OCI-LY7 (cell line): Measurements from ENCODE around the gene KCND3. TPM values are rescaled to one million over a fixed set of nuclear protein-coding genes. Genes with fewer than 3 reads are reported as not detected.

ENCODE experiments used
- BruUV-seq: library from RNA; stranded (reverse); fragments of 400-500 nt; replicated peaks from 2 replicates; lab custom pipeline; 2021; lab: Mats Ljungman, UMichigan
- CTCF ChIA-PET: fragments of 300-600 bp; sonication (Branson Sonifier 250); formaldehyde crosslinking; loops from one replicate; lab custom pipeline; 2022; ENCODE audit warnings: antibody characterized with exemption; ENCODE audit not compliant: unreplicated experiment; lab: Charles Lee
- POLR2A ChIA-PET: fragments of 300-600 bp; sonication (Branson Sonifier 250); formaldehyde crosslinking; loops from one replicate; lab custom pipeline; 2022; ENCODE audit warnings: antibody characterized with exemption; lab: Charles Lee
- DNase-seq: peaks from one replicate; pipeline ENCODE4 v3.0.0-alpha.2; 2015; ENCODE audit warnings: low spot score
- H2AFZ ChIP-seq: fragments of 200-600 bp; sonication (generic), shearing (Covaris generic); 2 replicates; pipeline ENCODE4 v1.6.1; 2014; ENCODE audit warnings: mild to moderate bottlenecking, antibody characterized with exemption, low read length, moderate library complexity
- H3K27ac ChIP-seq: fragments of 200-600 bp; sonication (generic); 2 replicates; pipeline ENCODE4 v1.5.1; 2014; ENCODE audit warnings: mixed run types, low read depth, mild to moderate bottlenecking, moderate library complexity, low read length, inconsistent platforms; ENCODE audit not compliant: poor library complexity, severe bottlenecking
- H3K36me3 ChIP-seq: fragments of 200-600 bp; sonication (generic); 2 replicates; pipeline ENCODE4 v1.6.1; 2014; ENCODE audit warnings: mild to moderate bottlenecking, antibody characterized with exemption, low read length, moderate library complexity, mixed read lengths; ENCODE audit not compliant: insufficient read depth
- H3K4me1 ChIP-seq: fragments of 200-600 bp; sonication (generic); 2 replicates; pipeline ENCODE4 v1.5.1; 2014; ENCODE audit warnings: mild to moderate bottlenecking, low read length; ENCODE audit not compliant: insufficient read depth, poor library complexity, severe bottlenecking
- H3K4me2 ChIP-seq: fragments of 200-600 bp; sonication (generic); 2 replicates; pipeline ENCODE4 v1.6.1; 2014; ENCODE audit warnings: mild to moderate bottlenecking, low read length
- H3K4me3 ChIP-seq: fragments of 200-600 bp; sonication (generic); 2 replicates; pipeline ENCODE4 v1.5.1; 2014; ENCODE audit warnings: mild to moderate bottlenecking, low read depth, low read length; ENCODE audit not compliant: poor library complexity, severe bottlenecking
- H3K79me2 ChIP-seq: fragments of 200-600 bp; sonication (generic); 2 replicates; pipeline ENCODE4 v1.6.1; 2016; ENCODE audit warnings: low read depth, mild to moderate bottlenecking, low read length, moderate library complexity, mixed read lengths; ENCODE audit not compliant: insufficient read depth
- H3K9me2 ChIP-seq: fragments of 200-600 bp; sonication (generic); 2 replicates; pipeline ENCODE4 v1.6.1; 2016; ENCODE audit warnings: mild to moderate bottlenecking, low read length, mixed read lengths; ENCODE audit not compliant: insufficient read depth
- H3K9me3 ChIP-seq: fragments of 200-600 bp; sonication (generic); 2 replicates; pipeline ENCODE4 v1.6.1; 2014; ENCODE audit warnings: mild to moderate bottlenecking, mixed run types, low read length, mixed read lengths
- H4K20me1 ChIP-seq: fragments of 200-600 bp; sonication (generic); 2 replicates; pipeline ENCODE4 v1.6.1; 2014; ENCODE audit warnings: mild to moderate bottlenecking, antibody characterized with exemption, low read length, moderate library complexity, mixed read lengths; ENCODE audit not compliant: insufficient read depth
- CTCF ChIP-seq: fragments of 200-600 bp; sonication (generic); conservative IDR thresholded peaks from 2 replicates; pipeline ENCODE4 v1.5.1; 2014; ENCODE audit warnings: mild to moderate bottlenecking, antibody characterized with exemption, low read length, moderate library complexity, mixed read lengths
- EZH2phosphoT487 ChIP-seq: fragments of 200-600 bp; sonication (generic); IDR thresholded peaks from 2 replicates; pipeline ENCODE4 v1.6.1; 2018; ENCODE audit warnings: low read depth, borderline replicate concordance, mild to moderate bottlenecking, mixed run types, antibody characterized with exemption, low read length, moderate library complexity, mixed read lengths
- intact Hi-C: fragments of 100-400 bp; cut with micrococcal nuclease; formaldehyde crosslinking; loops from one replicate; pipeline ENCODE4 v1.10.0; 2022; ENCODE audit not compliant: unreplicated experiment
- total RNA-seq, 2 experiments: library from RNA; depleted of rRNA in 1 of 2; stranded (reverse); fragments of >200 nt in 1 of 2; shearing (Covaris generic) in 1 of 2; gene quantifications; 2 replicates each; pipeline ENCODE4 v1.2.3, GENCODE V29; 2014 to 2022

KCND3 gene
- total RNA-seq, 2 experiments from 2014 or later: not detected

GRCh38 chr1:111959436-111959835, 30.0 kb downstream of the KCND3 start:
- Histone ChIP-seq H3K27ac (no peak overlapping the region), H3K36me3 (no peaks in the 10 kb centered on the region), H3K4me1 (no peaks in the 10 kb centered on the region), H2AFZ (no peak overlapping the region), H4K20me1 (no peaks in the 10 kb centered on the region), H3K79me2 (no peaks in the 10 kb centered on the region), H3K9me2 (no peaks in the 10 kb centered on the region), H3K4me3 (no peak overlapping the region), H3K9me3 (no peaks in the 10 kb centered on the region), H3K4me2 (no peak overlapping the region)
- BruUV-seq: no TSS peak
- POLR2A ChIA-PET: no interaction called here
- CTCF ChIA-PET: no interaction called here
- intact Hi-C loops: no loop called here
- 0 out of 2 replicates have a peak, but pooled peaks have one; percentile 12 for TF ChIP-seq CTCF
- TF ChIP-seq EZH2phosphoT487: no peak
- no peak for DNase-seq

GRCh38 chr1:111958851-111959250, 30.6 kb downstream of the KCND3 start:
- intact Hi-C loops: no loop called here
- ChIA-PET POLR2A (interaction anchor here (0.7 kb wide), 1 partner anchor 277 kb away, joined by 3 read pairs; no protein-coding TSS in a partner anchor), CTCF (no interaction called here)
- H3K27ac ChIP-seq: no peak overlapping the region
- no peak overlapping the region for H3K4me2 ChIP-seq
- no peaks in the 10 kb centered on the region for H3K36me3 ChIP-seq
- H3K79me2 ChIP-seq: no peaks in the 10 kb centered on the region
- TF ChIP-seq EZH2phosphoT487: no peak
- no peak for TF ChIP-seq CTCF
- no peak overlapping the region for H2AFZ ChIP-seq
- H3K4me1 ChIP-seq: no peaks in the 10 kb centered on the region
- no peaks in the 10 kb centered on the region for H3K9me2 ChIP-seq
- H3K9me3 ChIP-seq: no peaks in the 10 kb centered on the region
- no TSS peak for BruUV-seq
- no peak for DNase-seq
- H4K20me1 ChIP-seq: no peaks in the 10 kb centered on the region
- no peak overlapping the region for H3K4me3 ChIP-seq

- ChIA-PET CTCF (no interaction called here), POLR2A (interaction anchor here (0.7 kb wide), 1 partner anchor 277 kb away, joined by 3 read pairs; no protein-coding TSS in a partner anchor)
- no peaks in the 10 kb centered on the region for H3K9me3 ChIP-seq
- no peaks in the 10 kb centered on the region for H3K9me2 ChIP-seq
- no peaks in the 10 kb centered on the region for H3K36me3 ChIP-seq
- no peak overlapping the region for H3K27ac ChIP-seq
- no peak overlapping the region for H3K4me2 ChIP-seq
- no peak overlapping the region for H2AFZ ChIP-seq
- TF ChIP-seq CTCF (no peak), EZH2phosphoT487 (no peak)
- intact Hi-C loops: no loop called here
- BruUV-seq: no TSS peak
- H3K4me1 ChIP-seq: no peaks in the 10 kb centered on the region
- H4K20me1 ChIP-seq: no peaks in the 10 kb centered on the region
- no peak overlapping the region for H3K4me3 ChIP-seq
- no peaks in the 10 kb centered on the region for H3K79me2 ChIP-seq
- no peak for DNase-seq
Observed at GRCh38 chr1:111958075-111958474, 31.4 kb downstream of the KCND3 start.
